Lung (tissue), 12 donors: ENCODE results near the gene MRPS25. TPM values are rescaled to one million over a fixed set of nuclear protein-coding genes. Genes with fewer than 3 reads are reported as not detected.

Experiments used
- ATAC-seq: fragments of 200-7000 bp; cut with Tn5 transposase; one replicate; pipeline ENCODE4 v1.9.1; 2020; ENCODE audit warnings: moderate number of reproducible peaks; ENCODE audit not compliant: insufficient read depth, low FRiP score
- DNase-seq, 3 donors: peaks; one replicate each; pipeline ENCODE4 v3.0.0-alpha.2; 2013 to 2017
- H3K27ac ChIP-seq, 2 donors: one replicate each; pipeline ENCODE4 v1.5.1; 2013; ENCODE audit warnings: mild to moderate bottlenecking in 2 of 2, moderate library complexity in 2 of 2, control low read depth in 1 of 2, inconsistent platforms in 1 of 2, low read depth in 1 of 2, low read length in 1 of 2
- H3K27me3 ChIP-seq, 3 donors: one replicate each; pipeline ENCODE4 v1.5.1; 2013; ENCODE audit warnings: low read length in 2 of 3; ENCODE audit not compliant: control insufficient read depth in 3 of 3, insufficient read depth in 3 of 3
- H3K36me3 ChIP-seq, 4 donors: one replicate each; pipeline ENCODE4 v1.5.1; 2013; ENCODE audit warnings: low read length in 4 of 4, mild to moderate bottlenecking in 1 of 4, moderate library complexity in 1 of 4; ENCODE audit not compliant: control insufficient read depth in 4 of 4, insufficient read depth in 4 of 4
- H3K4me1 ChIP-seq, 5 donors: one replicate each; pipeline ENCODE4 v1.5.1; 2013; ENCODE audit warnings: low read length in 5 of 5, mild to moderate bottlenecking in 2 of 5, moderate library complexity in 1 of 5; ENCODE audit not compliant: control insufficient read depth in 5 of 5, insufficient read depth in 5 of 5
- H3K4me3 ChIP-seq: one replicate; pipeline ENCODE4 v1.5.1; 2013; ENCODE audit warnings: mild to moderate bottlenecking, control low read depth, moderate library complexity
- H3K9ac ChIP-seq, 2 donors: one replicate each; pipeline ENCODE4 v1.5.1; 2013; ENCODE audit warnings: low read length in 2 of 2, control low read depth in 1 of 2; ENCODE audit not compliant: insufficient read depth in 1 of 2
- H3K9me3 ChIP-seq, 4 donors: one replicate each; pipeline ENCODE4 v1.5.1; 2013; ENCODE audit warnings: low read length in 3 of 4, mild to moderate bottlenecking in 1 of 4, moderate library complexity in 1 of 4; ENCODE audit not compliant: control insufficient read depth in 4 of 4, insufficient read depth in 3 of 4
- CTCF ChIP-seq: IDR thresholded peaks from 2 replicates; pipeline ENCODE4 v1.5.1; 2012; ENCODE audit warnings: mild to moderate bottlenecking; ENCODE audit errors: control extremely low read depth, extremely low read depth
- WGBS, 2 donors: extraction: QIAGEN DNeasy Blood & Tissue Kit; methylation state at CpG; one replicate each; pipeline ENCODE4 v1.1.7; 2013; 5-methylcytosine and 5-hydroxymethylcytosine counted together
- polyA plus RNA-seq, 2 donors: library from polyadenylated mRNA; stranded (reverse); fragments of 200-250 nt; gene quantifications; one replicate each; pipeline ENCODE4 v1.2.1, GENCODE V29; 2013
- total RNA-seq, 2 donors: library from RNA; depleted of rRNA in 1 of 2; stranded (reverse); fragments of >200 nt in 1 of 2; gene quantifications; one replicate each; pipeline ENCODE4 v1.2.1, GENCODE V29; 2014 to 2021
- donor health status: control.
- donor health status: control.
- donor health status: Bipolar disorder and iron deficiency.
- donor health status: healthy.
- donor health status: DM: yes; HTN: yes; CAD: no.

The MRPS25 gene
- total and polyA plus RNA-seq, 4 donors: 19.9 to 71.5 (median 57.5) TPM

GRCh38 chr3:15074500-15074899 lies 9.4 kb upstream of the MRPS25 start:
- ATAC-seq (no peak), DNase-seq (no peak)
- H3K27me3 ChIP-seq: no peaks in the 10 kb centered on the region
- H3K36me3 ChIP-seq: peaks cover 42 to 57% (median 45%) of the 10 kb centered on the region in 4 donors
- no peak overlapping the region for H3K9ac ChIP-seq
- no peaks in the 10 kb centered on the region for H3K4me1 ChIP-seq
- no peak overlapping the region for H3K27ac ChIP-seq
- TF ChIP-seq CTCF: no peak
- 95 to 97% methylated on average over 19 of the region's 19 CpGs for WGBS, 2 donors
- H3K9me3 ChIP-seq: no peaks in the 10 kb centered on the region
- H3K4me3 ChIP-seq: no peak overlapping the region

- peaks cover 24 to 32% (median 29%) of the 10 kb centered on the region in 4 donors for H3K36me3 ChIP-seq
- no peaks in the 10 kb centered on the region for H3K4me1 ChIP-seq
- H3K27ac ChIP-seq: no peak overlapping the region
- 83 to 94% methylated on average over 2 of the region's 2 CpGs for WGBS, 2 donors
- no peak for TF ChIP-seq CTCF
- H3K9ac ChIP-seq: no peak overlapping the region
- no peak for DNase-seq
- no peak for ATAC-seq
- H3K4me3 ChIP-seq: no peak overlapping the region
- H3K27me3 ChIP-seq: no peaks in the 10 kb centered on the region
- no peaks in the 10 kb centered on the region for H3K9me3 ChIP-seq
These were observed 6.6 kb upstream of the MRPS25 start for GRCh38 chr3:15071699-15072098.

GRCh38 chr3:15069441-15069840 lies 4.3 kb upstream of the MRPS25 start:
- Histone ChIP-seq H3K36me3 (peaks cover 11 to 22% (median 16%) of the 10 kb centered on the region in 4 donors), H3K4me1 (no peaks in the 10 kb centered on the region), H3K27ac (no peak overlapping the region), H3K4me3 (no peak overlapping the region), H3K27me3 (no peaks in the 10 kb centered on the region), H3K9me3 (no peaks in the 10 kb centered on the region), H3K9ac (no peak overlapping the region)
- 97 to 99% methylated on average over 1 of the region's 1 CpG for WGBS, 2 donors
- ATAC-seq (no peak), DNase-seq (no peak)
- TF ChIP-seq CTCF: no peak

GRCh38 chr3:15066467-15066866 lies 1.4 kb upstream of the MRPS25 start:
- WGBS, 2 donors: 95% methylated on average over 3 of the region's 3 CpGs
- DNase-seq (no peak), ATAC-seq (no peak)
- Histone ChIP-seq H3K36me3 (peaks cover 2 to 7% (median 3%) of the 10 kb centered on the region in 4 donors), H3K27me3 (no peaks in the 10 kb centered on the region), H3K27ac (no peak overlapping the region), H3K9me3 (no peaks in the 10 kb centered on the region), H3K4me3 (no peak overlapping the region), H3K4me1 (peaks cover 0 to 13% (median 7%) of the 10 kb centered on the region in 5 donors), H3K9ac (no peak overlapping the region)
- TF ChIP-seq CTCF: no peak
